Natural killer cell (primary cell): ENCODE results near the gene SEC22C. TPM values are rescaled to one million over a fixed set of nuclear protein-coding genes. Genes with fewer than 3 reads are reported as not detected.
A peak's percentile ranks its signal among the peaks of the same experiment; 100 is the strongest.

ENCODE experiments used
- ATAC-seq, 3 donors: fragments of 150-1000 bp in 2 of 3; fragments of 200-7000 bp in 1 of 3; cut with Tn5 transposase; 1 replicate in 1 of 3; 2 replicates in 2 of 3; pipeline ENCODE4 v1.10.0; 2021; ENCODE audit warnings: mild to moderate bottlenecking in 2 of 3, moderate library complexity in 2 of 3
- DNase-seq, 2 donors: peaks; one replicate each; pipeline versions ENCODE4 v3.0.0 to v3.0.0-alpha.2; 2013 to 2021; ENCODE audit warnings: mixed read lengths in 1 of 2
- H3K27ac ChIP-seq: one replicate; pipeline ENCODE4 v1.5.1; 2013; ENCODE audit warnings: mild to moderate bottlenecking, low read length
- H3K27me3 ChIP-seq: one replicate; pipeline ENCODE4 v1.6.1; 2013; ENCODE audit warnings: low read length; ENCODE audit not compliant: control insufficient read depth, insufficient read depth
- H3K36me3 ChIP-seq: one replicate; pipeline ENCODE4 v1.6.1; 2013; ENCODE audit warnings: low read length; ENCODE audit not compliant: control insufficient read depth, insufficient read depth
- H3K4me1 ChIP-seq: one replicate; pipeline ENCODE4 v1.6.1; 2013; ENCODE audit warnings: low read length; ENCODE audit not compliant: control insufficient read depth, insufficient read depth
- H3K4me3 ChIP-seq: one replicate; pipeline ENCODE4 v1.5.1; 2013; ENCODE audit warnings: low read length
- H3K9me3 ChIP-seq: one replicate; pipeline ENCODE4 v1.6.1; 2013; ENCODE audit warnings: low read length; ENCODE audit not compliant: control insufficient read depth, insufficient read depth
- H3K27ac Mint-ChIP-seq, 2 donors: one replicate each; pipeline ENCODE4 v1.8.0; 2022; ENCODE audit warnings: mild to moderate bottlenecking in 2 of 2, mixed read lengths in 2 of 2, moderate library complexity in 1 of 2
- H3K27me3 Mint-ChIP-seq, 2 donors: one replicate each; pipeline ENCODE4 v1.8.0; 2022; ENCODE audit warnings: low read depth in 2 of 2, mixed read lengths in 2 of 2
- H3K36me3 Mint-ChIP-seq: one replicate; pipeline ENCODE4 v1.8.0; 2022; ENCODE audit warnings: mixed read lengths
- H3K4me1 Mint-ChIP-seq, 2 donors: one replicate each; pipeline ENCODE4 v1.8.0; 2022; ENCODE audit warnings: mixed read lengths in 2 of 2
- H3K4me3 Mint-ChIP-seq: one replicate; pipeline ENCODE4 v1.8.0; 2022; ENCODE audit warnings: mild to moderate bottlenecking, moderate library complexity, mixed read lengths
- H3K9me3 Mint-ChIP-seq, 2 donors: one replicate each; pipeline ENCODE4 v1.8.0; 2022; ENCODE audit warnings: mixed read lengths in 2 of 2
- CTCF ChIP-seq: fragments of 200-600 bp; IDR thresholded peaks from one replicate; pipeline ENCODE4 v1.8.0; 2022; ENCODE audit warnings: antibody characterized with exemption
- WGBS: methylation state at CpG from one replicate; pipeline ENCODE4 v1.1.7; 2013; ENCODE audit warnings: missing lambda C conversion rate; ENCODE audit not compliant: insufficient coverage; 5-methylcytosine and 5-hydroxymethylcytosine counted together
- intact Hi-C: fragments of 100-400 bp; cut with micrococcal nuclease; formaldehyde crosslinking; loops from one replicate; pipeline ENCODE4 v1.14.2; 2022
- total RNA-seq, 4 donors: library from RNA; stranded (reverse); fragments of 120-200 nt in 1 of 4; gene quantifications; one replicate each; pipeline versions ENCODE4 v1.2.3 to v1.2.4, GENCODE V29; 2013 to 2022

SEC22C gene
- total RNA-seq, 3 donors from 2014 or later (not counting 1 experiment from before 2014, with no cell fraction given) = 51.3 to 60.4 (median 55.9) TPM

- intact Hi-C loops = no loop called here
- Mint-ChIP-seq H3K36me3 (peaks cover 25% of the 10 kb centered on the region), H3K9me3 (peaks cover 2 to 6% of the 10 kb centered on the region in 2 donors), H3K4me3 (no peak overlapping the region), H3K4me1 (peaks cover 42 to 44% of the 10 kb centered on the region in 2 donors), H3K27ac (no peak overlapping the region), H3K27me3 (no peaks in the 10 kb centered on the region)
- Histone ChIP-seq H3K4me3 (no peak overlapping the region), H3K27ac (no peak overlapping the region), H3K27me3 (no peaks in the 10 kb centered on the region), H3K9me3 (peaks cover 9% of the 10 kb centered on the region), H3K36me3 (peaks cover 6% of the 10 kb centered on the region), H3K4me1 (peaks cover 9% of the 10 kb centered on the region)
- 98% methylated on average over 4 of the region's 4 CpGs for WGBS
- TF ChIP-seq CTCF = no peak
- DNase-seq (no peak), ATAC-seq (no peak)
Observed at GRCh38 chr3:42578054-42578453, 3.7 kb downstream of the SEC22C start.

GRCh38 chr3:42575137-42575741 is 6.5 kb downstream of the SEC22C start:
- Histone ChIP-seq H3K4me3 (no peak overlapping the region), H3K4me1 (no peaks in the 10 kb centered on the region), H3K27ac (no peak overlapping the region), H3K36me3 (peaks cover 6% of the 10 kb centered on the region), H3K27me3 (no peaks in the 10 kb centered on the region), H3K9me3 (peaks cover 9% of the 10 kb centered on the region)
- TF ChIP-seq CTCF = no peak
- intact Hi-C loops = no loop called here
- Mint-ChIP-seq H3K27me3 (no peaks in the 10 kb centered on the region), H3K4me3 (no peak overlapping the region), H3K9me3 (peaks cover 2 to 6% of the 10 kb centered on the region in 2 donors), H3K27ac (no peak overlapping the region), H3K36me3 (peaks cover 25% of the 10 kb centered on the region), H3K4me1 (peaks cover 23 to 28% of the 10 kb centered on the region in 2 donors)
- ATAC-seq (no peak), DNase-seq (no peak)

GRCh38 chr3:42572278-42572677 is 9.5 kb downstream of the SEC22C start:
- Mint-ChIP-seq H3K27me3 (no peaks in the 10 kb centered on the region), H3K4me1 (peaks cover 12 to 22% of the 10 kb centered on the region in 2 donors), H3K27ac (no peak overlapping the region), H3K9me3 (peaks cover 2 to 6% of the 10 kb centered on the region in 2 donors), H3K36me3 (peaks cover 25% of the 10 kb centered on the region), H3K4me3 (no peak overlapping the region)
- Histone ChIP-seq H3K36me3 (peaks cover 13% of the 10 kb centered on the region), H3K4me3 (no peak overlapping the region), H3K4me1 (no peaks in the 10 kb centered on the region), H3K27ac (no peak overlapping the region), H3K27me3 (no peaks in the 10 kb centered on the region), H3K9me3 (peaks cover 9% of the 10 kb centered on the region)
- intact Hi-C loops = no loop called here
- TF ChIP-seq CTCF = no peak
- DNase-seq = peak in 1 of 2 donors; percentile 58
- peak in 2 of 3 donors; percentile 46 to 76 for ATAC-seq
- whole genome bisulfite sequencing = 69% methylated on average over 3 of the region's 3 CpGs
